Neural progenitor cell (in vitro differentiated cells): ENCODE measurements around the gene MUCL3.

Experiments used
- EZH2phosphoT487 ChIP-seq: fragments of 200-600 bp; sonication (generic); IDR thresholded peaks from 2 replicates; pipeline ENCODE4 v1.6.1; 2017; ENCODE audit warnings: antibody characterized with exemption
- TF ChIP-seq, protein P1 (sequence below): fragments of 200-600 bp; sonication (generic); IDR thresholded peaks from 2 replicates; pipeline ENCODE4 v1.5.1; 2017; ENCODE audit warnings: antibody characterized with exemption, mild to moderate bottlenecking

GRCh38 chr6:30918670-30919069, 22.1 kb upstream of the MUCL3 start:
- TF ChIP-seq, protein P1, sequence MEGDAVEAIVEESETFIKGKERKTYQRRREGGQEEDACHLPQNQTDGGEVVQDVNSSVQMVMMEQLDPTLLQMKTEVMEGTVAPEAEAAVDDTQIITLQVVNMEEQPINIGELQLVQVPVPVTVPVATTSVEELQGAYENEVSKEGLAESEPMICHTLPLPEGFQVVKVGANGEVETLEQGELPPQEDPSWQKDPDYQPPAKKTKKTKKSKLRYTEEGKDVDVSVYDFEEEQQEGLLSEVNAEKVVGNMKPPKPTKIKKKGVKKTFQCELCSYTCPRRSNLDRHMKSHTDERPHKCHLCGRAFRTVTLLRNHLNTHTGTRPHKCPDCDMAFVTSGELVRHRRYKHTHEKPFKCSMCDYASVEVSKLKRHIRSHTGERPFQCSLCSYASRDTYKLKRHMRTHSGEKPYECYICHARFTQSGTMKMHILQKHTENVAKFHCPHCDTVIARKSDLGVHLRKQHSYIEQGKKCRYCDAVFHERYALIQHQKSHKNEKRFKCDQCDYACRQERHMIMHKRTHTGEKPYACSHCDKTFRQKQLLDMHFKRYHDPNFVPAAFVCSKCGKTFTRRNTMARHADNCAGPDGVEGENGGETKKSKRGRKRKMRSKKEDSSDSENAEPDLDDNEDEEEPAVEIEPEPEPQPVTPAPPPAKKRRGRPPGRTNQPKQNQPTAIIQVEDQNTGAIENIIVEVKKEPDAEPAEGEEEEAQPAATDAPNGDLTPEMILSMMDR, result no peak
- TF ChIP-seq EZH2phosphoT487, result no peak
